PC-9 (cell line): Measurements from ENCODE around the gene MYCN. TPM values are rescaled to one million over a fixed set of nuclear protein-coding genes. Genes with fewer than 3 reads are reported as not detected.

Experiments
- BruUV-seq: library from RNA; stranded (reverse); fragments of 400-500 nt; replicated peaks from 2 replicates; lab custom pipeline; 2021; lab: Mats Ljungman, UMichigan
- CTCF ChIA-PET: fragments of 300-600 bp; sonication (Branson Sonifier 250); formaldehyde crosslinking; loops from one replicate; lab custom pipeline; 2022; ENCODE audit warnings: antibody characterized with exemption; lab: Charles Lee
- POLR2A ChIA-PET: fragments of 300-600 bp; sonication (Branson Sonifier 250); formaldehyde crosslinking; loops from one replicate; lab custom pipeline; 2022; ENCODE audit warnings: antibody characterized with exemption; ENCODE audit not compliant: unreplicated experiment; lab: Charles Lee
- DNase-seq, 2 experiments: peaks; one replicate each; pipeline versions ENCODE4 v3.0.0 to v3.0.0-alpha.2; 2015 to 2022; ENCODE audit warnings: mixed read lengths in 1 of 2
- H2AFZ ChIP-seq: fragments of 200-600 bp; sonication (generic); 2 replicates; pipeline ENCODE4 v1.8.1; 2017; ENCODE audit warnings: antibody characterized with exemption
- H3F3A ChIP-seq: fragments of 200-600 bp; sonication (generic); 2 replicates; pipeline ENCODE4 v1.8.1; 2017; ENCODE audit warnings: antibody characterized with exemption, mild to moderate bottlenecking, low read depth; ENCODE audit not compliant: insufficient read depth
- H3K27ac ChIP-seq: fragments of 200-600 bp; sonication (generic); 2 replicates; pipeline ENCODE4 v1.6.1; 2016; ENCODE audit warnings: mixed run types
- H3K27me3 ChIP-seq: fragments of 200-600 bp; sonication (generic); 2 replicates; pipeline ENCODE4 v1.6.1; 2016; ENCODE audit warnings: low read depth, mixed run types; ENCODE audit not compliant: insufficient read depth
- H3K36me3 ChIP-seq: fragments of 200-600 bp; sonication (generic); 2 replicates; pipeline ENCODE4 v1.6.1; 2016; ENCODE audit warnings: low read depth, mixed run types
- H3K4me1 ChIP-seq: fragments of 200-600 bp; sonication (generic); replicated peaks from 2 replicates; pipeline ENCODE4 v1.6.1; 2016; ENCODE audit warnings: mixed run types; ENCODE audit not compliant: insufficient read depth
- H3K4me2 ChIP-seq: fragments of 200-600 bp; sonication (generic); 2 replicates; pipeline ENCODE4 v1.6.1; 2017; ENCODE audit warnings: mixed run types
- H3K4me3 ChIP-seq: fragments of 200-600 bp; sonication (generic); 2 replicates; pipeline ENCODE4 v1.6.1; 2016; ENCODE audit warnings: mixed run types
- H3K79me2 ChIP-seq: fragments of 200-600 bp; sonication (generic); 2 replicates; pipeline ENCODE4 v1.6.1; 2017; ENCODE audit warnings: low read depth, mixed run types
- H3K9me2 ChIP-seq: fragments of 200-600 bp; sonication (generic); 2 replicates; pipeline ENCODE4 v1.8.1; 2017; ENCODE audit warnings: mild to moderate bottlenecking; ENCODE audit not compliant: insufficient read depth
- H3K9me3 ChIP-seq: fragments of 200-600 bp; sonication (generic); 2 replicates; pipeline ENCODE4 v1.8.1; 2016; ENCODE audit warnings: low read depth; ENCODE audit not compliant: insufficient read depth
- H4K20me1 ChIP-seq: fragments of 200-600 bp; sonication (generic); 2 replicates; pipeline ENCODE4 v1.8.1; 2017; ENCODE audit not compliant: insufficient read depth
- CTCF ChIP-seq: fragments of 200-600 bp; sonication (generic); conservative IDR thresholded peaks from 2 replicates; pipeline ENCODE4 v1.6.1; 2017; ENCODE audit warnings: mixed run types, antibody characterized with exemption, mild to moderate bottlenecking, moderate library complexity
- EZH2 ChIP-seq: fragments of 200-600 bp; sonication (generic); IDR thresholded peaks from 2 replicates; pipeline ENCODE4 v1.8.0; 2017; ENCODE audit warnings: antibody characterized with exemption, low read depth
- intact Hi-C: fragments of 100-400 bp; cut with micrococcal nuclease; formaldehyde crosslinking; loops from one replicate; pipeline ENCODE4 v1.10.0; 2022; ENCODE audit not compliant: unreplicated experiment
- total RNA-seq: library from RNA; stranded (reverse); gene quantifications from 2 replicates; pipeline ENCODE4 v1.2.3, GENCODE V29; 2021

The MYCN gene
- total RNA-seq, 1 experiment from 2014 or later, result not detected

- Histone ChIP-seq H3K36me3 (no peaks in the 10 kb centered on the region), H3K4me2 (no peak overlapping the region), H3F3A (no peaks in the 10 kb centered on the region), H4K20me1 (no peaks in the 10 kb centered on the region), H3K27ac (no peak overlapping the region), H3K79me2 (no peaks in the 10 kb centered on the region), H2AFZ (no peak overlapping the region), H3K4me3 (no peak overlapping the region), H3K9me3 (no peaks in the 10 kb centered on the region), H3K9me2 (no peaks in the 10 kb centered on the region), H3K27me3 (peaks cover 30% of the 10 kb centered on the region), H3K4me1 (no peaks in the 10 kb centered on the region)
- no TSS peak for BruUV-seq
- no peak for TF ChIP-seq EZH2
- no peak for TF ChIP-seq CTCF
- POLR2A ChIA-PET, result no interaction called here
- no peak for DNase-seq
- CTCF ChIA-PET, result no interaction called here
- intact Hi-C loops, result no loop called here
Observed at GRCh38 chr2:15895615-15896469, 44.5 kb upstream of the MYCN start.

- no peaks in the 10 kb centered on the region for H3F3A ChIP-seq
- ChIA-PET POLR2A (no interaction called here), CTCF (no interaction called here)
- H3K27me3 ChIP-seq, result peaks cover 21% of the 10 kb centered on the region; the same call in 1 of the 2 replicates
- no peaks in the 10 kb centered on the region for H3K4me1 ChIP-seq
- DNase-seq, result no peak
- no TSS peak for BruUV-seq
- no peak overlapping the region for H3K4me3 ChIP-seq
- no peak overlapping the region for H2AFZ ChIP-seq
- TF ChIP-seq CTCF, result no peak
- TF ChIP-seq EZH2, result no peak
- no peak overlapping the region for H3K4me2 ChIP-seq
- H3K79me2 ChIP-seq, result no peaks in the 10 kb centered on the region
- no peaks in the 10 kb centered on the region for H3K9me3 ChIP-seq
- H3K9me2 ChIP-seq, result no peaks in the 10 kb centered on the region
- H4K20me1 ChIP-seq, result no peaks in the 10 kb centered on the region
- H3K27ac ChIP-seq, result no peak overlapping the region
- no peaks in the 10 kb centered on the region for H3K36me3 ChIP-seq
- intact Hi-C loops, result no loop called here
Observed at GRCh38 chr2:15896859-15897258, 43.5 kb upstream of the MYCN start.

- ChIA-PET CTCF (no interaction called here), POLR2A (no interaction called here)
- no TSS peak for BruUV-seq
- DNase-seq, result no peak
- intact Hi-C loops, result no loop called here
- no peaks in the 10 kb centered on the region for H3K79me2 ChIP-seq
- no peaks in the 10 kb centered on the region for H3K36me3 ChIP-seq
- H3K9me2 ChIP-seq, result no peaks in the 10 kb centered on the region
- H3K4me2 ChIP-seq, result no peak overlapping the region
- no peaks in the 10 kb centered on the region for H3F3A ChIP-seq
- no peaks in the 10 kb centered on the region for H4K20me1 ChIP-seq
- H2AFZ ChIP-seq, result no peak overlapping the region
- H3K27me3 ChIP-seq, result peaks cover 16% of the 10 kb centered on the region; the same call in 1 of the 2 replicates
- no peak overlapping the region for H3K27ac ChIP-seq
- H3K4me3 ChIP-seq, result no peak overlapping the region
- no peaks in the 10 kb centered on the region for H3K4me1 ChIP-seq
- TF ChIP-seq CTCF, result no peak
- no peak for TF ChIP-seq EZH2
- H3K9me3 ChIP-seq, result no peaks in the 10 kb centered on the region
Observed at GRCh38 chr2:15897431-15898098, 42.8 kb upstream of the MYCN start.
